Measurements from ENCODE around the gene CCDC92B.

CCDC92B gene

DNA sequence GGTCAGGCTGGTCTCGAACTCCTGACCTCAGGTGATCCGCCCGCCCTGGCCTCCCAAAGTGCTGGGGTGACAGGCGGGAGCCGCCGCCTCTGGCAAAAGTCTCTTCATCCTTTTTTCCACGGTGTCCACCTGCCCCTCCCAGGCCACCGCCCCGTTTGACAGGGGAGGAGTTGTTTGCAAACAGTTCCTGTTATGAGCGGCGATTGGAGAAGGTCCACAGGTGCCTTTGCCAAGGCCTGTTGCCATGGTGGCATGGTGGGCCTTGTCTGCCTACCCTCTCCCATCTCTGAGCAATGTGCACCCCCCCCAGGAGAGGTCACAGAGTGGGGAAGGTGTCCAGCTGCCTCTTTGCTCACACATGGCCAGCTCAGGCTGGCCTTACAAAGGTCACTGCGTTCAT lies 30.8 kb upstream of the CCDC92B start:
- Histone ChIP-seq H3K27me3 (no peaks in the 10 kb centered on the region), H3K27ac (no peak overlapping the region), H4K20me1 (0 out of 2 replicates have a peak, but pooled peaks cover 4% of the 10 kb centered on the region), H3K9me3 (no peaks in the 10 kb centered on the region), H3K36me3 (no peaks in the 10 kb centered on the region), H3K9ac (no peak overlapping the region), H3K4me2 (no peak overlapping the region), H3K4me3 (no peak overlapping the region), H3K4me1 (peaks cover 65% of the 10 kb centered on the region)
- TF ChIP-seq Cebpa-rat (IDR thresholded peaks at IDR 0.05): no peak

GRCh38 chr17:2779545-2779944 lies 30.1 kb upstream of the CCDC92B start:
- Histone ChIP-seq H3K9ac (no peak overlapping the region), H3K9me3 (no peaks in the 10 kb centered on the region), H3K27me3 (no peaks in the 10 kb centered on the region), H3K4me1 (peaks cover 60% of the 10 kb centered on the region), H4K20me1 (0 out of 2 replicates have a peak, but pooled peaks cover 4% of the 10 kb centered on the region), H3K4me3 (no peak overlapping the region), H3K4me2 (peak overlapping the region; percentile 43), H3K36me3 (no peaks in the 10 kb centered on the region), H3K27ac (no peak overlapping the region)
- no peak for TF ChIP-seq Cebpa-rat (IDR thresholded peaks at IDR 0.05)

DNA sequence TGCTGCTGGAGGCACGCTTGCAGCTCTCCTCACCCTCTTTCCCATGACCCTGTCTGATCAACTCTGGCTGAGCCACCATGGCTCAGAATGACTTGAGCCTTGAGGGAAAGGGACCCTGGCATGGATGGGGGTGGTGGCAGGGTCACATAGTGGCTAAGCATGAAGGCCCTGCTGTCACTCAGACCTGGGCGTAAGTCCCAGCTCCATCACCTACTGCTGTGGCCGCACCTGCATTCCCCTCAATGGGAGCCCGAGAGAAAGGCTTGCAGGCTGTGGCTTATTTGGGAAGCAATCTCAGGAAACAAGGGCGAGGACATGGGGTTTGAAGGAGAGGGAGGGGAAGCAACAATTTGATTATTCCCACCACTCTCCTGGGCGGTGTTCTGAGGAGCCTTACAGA lies 29.0 kb upstream of the CCDC92B start:
- no peaks in the 10 kb centered on the region for H3K36me3 ChIP-seq
- no peaks in the 10 kb centered on the region for H3K27me3 ChIP-seq
- H3K4me1 ChIP-seq: peaks cover 60% of the 10 kb centered on the region
- no peaks in the 10 kb centered on the region for H3K9me3 ChIP-seq
- 0 out of 2 replicates have a peak, but pooled peaks cover 4% of the 10 kb centered on the region for H4K20me1 ChIP-seq
- no peak overlapping the region for H3K27ac ChIP-seq
- no peak overlapping the region for H3K9ac ChIP-seq
- H3K4me2 ChIP-seq: peak overlapping the region; percentile 43
- no peak for TF ChIP-seq Cebpa-rat (IDR thresholded peaks at IDR 0.05)
- no peak overlapping the region for H3K4me3 ChIP-seq

DNA sequence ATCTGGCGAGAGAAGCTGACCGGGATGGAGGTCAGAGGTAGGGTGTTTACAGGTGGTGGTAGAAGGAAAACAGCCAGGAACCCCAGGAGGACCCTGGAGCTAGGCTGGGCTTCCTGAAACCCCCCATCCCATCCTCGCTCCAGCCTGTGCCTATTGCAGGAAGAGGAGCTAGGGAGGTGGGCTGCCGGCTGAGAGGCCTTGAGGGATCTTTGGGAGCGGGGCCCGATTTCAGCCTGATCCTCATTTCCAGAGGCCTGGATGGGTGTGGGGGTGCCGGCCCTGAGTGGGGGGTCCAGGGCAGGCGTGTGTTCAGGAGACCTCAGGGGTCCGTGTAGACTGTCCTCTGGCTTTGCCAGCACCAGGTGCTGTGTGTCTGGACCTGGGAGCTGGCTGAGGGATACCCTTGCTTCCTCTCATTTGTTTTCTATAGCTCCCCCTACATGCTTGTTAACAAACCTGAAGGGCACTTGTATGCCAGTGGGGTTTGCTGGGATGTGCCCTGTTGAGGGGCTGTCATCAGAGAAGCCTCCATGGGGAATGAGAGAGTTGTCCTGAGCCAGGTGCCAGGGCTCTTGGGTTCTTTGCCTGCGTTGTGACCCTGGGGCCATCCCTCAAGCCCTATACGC lies 27.9 kb upstream of the CCDC92B start:
- H3K4me3 ChIP-seq: peak overlapping the region; percentile 72

DNA sequence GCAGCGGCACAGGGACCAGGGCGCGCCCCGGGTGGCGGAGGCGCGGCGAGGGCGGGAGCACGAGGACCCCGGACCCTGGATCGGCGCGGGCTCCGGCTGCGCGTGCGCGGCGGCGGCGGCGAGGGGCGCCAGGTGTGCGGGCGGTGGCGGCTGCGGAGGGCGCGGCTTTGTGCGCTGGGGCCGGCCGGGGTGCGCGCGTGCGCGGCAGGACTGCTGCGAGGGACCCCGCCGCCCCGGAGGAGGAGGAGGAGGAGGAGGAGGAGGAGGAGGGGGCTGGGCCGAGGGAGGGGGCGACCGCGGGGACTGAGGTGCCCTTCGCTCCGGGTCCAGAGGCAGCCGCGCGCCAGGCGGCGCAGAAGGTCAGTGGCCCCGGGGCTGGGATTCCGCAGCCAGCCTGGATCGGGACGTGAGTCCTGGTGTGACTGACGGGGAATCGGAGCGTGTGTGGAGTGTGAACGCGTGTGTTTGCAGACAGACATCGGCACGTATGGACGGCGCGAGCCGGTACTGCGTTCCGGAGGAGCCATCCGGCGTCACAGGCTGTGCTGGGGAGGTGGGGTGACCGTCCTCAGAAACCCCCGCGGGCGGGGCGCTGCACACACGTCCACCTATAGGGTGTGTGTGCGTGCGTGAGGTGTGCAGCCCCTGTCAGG lies 27.3 kb upstream of the CCDC92B start:
- Histone ChIP-seq H3K36me3 (no peaks in the 10 kb centered on the region), H3K9ac (peak overlapping the region; percentile 77), H3K27ac (peak overlapping the region; percentile 78), H4K20me1 (0 out of 2 replicates have a peak, but pooled peaks cover 4% of the 10 kb centered on the region), H3K4me2 (peak overlapping the region; percentile 99), H3K4me1 (peaks cover 52% of the 10 kb centered on the region), H3K4me3 (peak overlapping the region; percentile 72), H3K27me3 (no peaks in the 10 kb centered on the region), H3K9me3 (no peaks in the 10 kb centered on the region)
- TF ChIP-seq Cebpa-rat (IDR thresholded peaks at IDR 0.05): no peak

More for the DNA sequence above, 27.9 kb upstream of the CCDC92B start:
- Histone ChIP-seq H3K9me3 (no peaks in the 10 kb centered on the region), H3K4me2 (peak overlapping the region; percentile 99), H3K27me3 (no peaks in the 10 kb centered on the region), H3K9ac (peak overlapping the region; percentile 77), H3K27ac (peak overlapping the region; percentile 78), H3K4me1 (peaks cover 59% of the 10 kb centered on the region), H4K20me1 (0 out of 2 replicates have a peak, but pooled peaks cover 4% of the 10 kb centered on the region), H3K36me3 (no peaks in the 10 kb centered on the region)
- TF ChIP-seq Cebpa-rat (IDR thresholded peaks at IDR 0.05): no peak

GRCh38 chr17:2775206-2775605 lies 25.8 kb upstream of the CCDC92B start:
- H3K4me1 ChIP-seq: peaks cover 39% of the 10 kb centered on the region
- no peak overlapping the region for H3K9ac ChIP-seq
- 0 out of 2 replicates have a peak, but pooled peaks cover 4% of the 10 kb centered on the region for H4K20me1 ChIP-seq
- H3K9me3 ChIP-seq: no peaks in the 10 kb centered on the region
- TF ChIP-seq Cebpa-rat (IDR thresholded peaks at IDR 0.05): no peak
- no peak overlapping the region for H3K4me3 ChIP-seq
- H3K36me3 ChIP-seq: no peaks in the 10 kb centered on the region
- no peaks in the 10 kb centered on the region for H3K27me3 ChIP-seq
- no peak overlapping the region for H3K4me2 ChIP-seq
- H3K27ac ChIP-seq: no peak overlapping the region

- H3K27me3 ChIP-seq: no peaks in the 10 kb centered on the region
Measured at GRCh38 chr17:2770129-2770528, 20.7 kb upstream of the CCDC92B start.

GRCh38 chr17:2758870-2759269 lies 9.4 kb upstream of the CCDC92B start:
- peaks cover 43% of the 10 kb centered on the region for H3K27me3 ChIP-seq
- H3K4me3 ChIP-seq: no peak overlapping the region
- no peak for TF ChIP-seq Cebpa-rat (IDR thresholded peaks at IDR 0.05)
- H3K4me2 ChIP-seq: no peak overlapping the region
- H3K36me3 ChIP-seq: no peaks in the 10 kb centered on the region
- H3K27ac ChIP-seq: no peak overlapping the region
- no peak overlapping the region for H3K9ac ChIP-seq
- H4K20me1 ChIP-seq: no peaks in the 10 kb centered on the region
- H3K9me3 ChIP-seq: peaks cover 6% of the 10 kb centered on the region; the same call in 1 of the 2 replicates
- H3K4me1 ChIP-seq: peaks cover 9% of the 10 kb centered on the region

More at GRCh38 chr17:2770129-2770528, 20.7 kb upstream of the CCDC92B start:
- no peak overlapping the region for H3K27ac ChIP-seq
- no peak overlapping the region for H3K9ac ChIP-seq
- TF ChIP-seq Cebpa-rat (IDR thresholded peaks at IDR 0.05): no peak
- no peak overlapping the region for H3K4me2 ChIP-seq
- H3K9me3 ChIP-seq: no peaks in the 10 kb centered on the region
- H3K36me3 ChIP-seq: no peaks in the 10 kb centered on the region
- peaks cover 20% of the 10 kb centered on the region for H3K4me1 ChIP-seq
- no peak overlapping the region for H3K4me3 ChIP-seq
- no peaks in the 10 kb centered on the region for H4K20me1 ChIP-seq

GRCh38 chr17:2755891-2756724 lies 6.7 kb upstream of the CCDC92B start:
- Histone ChIP-seq H3K9me3 (peaks cover 6% of the 10 kb centered on the region; the same call in 1 of the 2 replicates), H3K27ac (no peak overlapping the region), H3K36me3 (no peaks in the 10 kb centered on the region), H3K4me2 (no peak overlapping the region), H3K9ac (no peak overlapping the region), H3K27me3 (peaks cover 55% of the 10 kb centered on the region), H3K4me1 (no peaks in the 10 kb centered on the region), H3K4me3 (no peak overlapping the region), H4K20me1 (no peaks in the 10 kb centered on the region; the same call in 1 of the 2 replicates)
- TF ChIP-seq Cebpa-rat (IDR thresholded peaks at IDR 0.05): no peak

Data from BLaER1 (cell line).